ENCODE data around the gene ULK4.
"Not testable (repeated sequence)": the region's sequence is repeated elsewhere in the genome, so short reads cannot be mapped to it uniquely, and the experiment has no call there.

The ULK4 gene

DNA sequence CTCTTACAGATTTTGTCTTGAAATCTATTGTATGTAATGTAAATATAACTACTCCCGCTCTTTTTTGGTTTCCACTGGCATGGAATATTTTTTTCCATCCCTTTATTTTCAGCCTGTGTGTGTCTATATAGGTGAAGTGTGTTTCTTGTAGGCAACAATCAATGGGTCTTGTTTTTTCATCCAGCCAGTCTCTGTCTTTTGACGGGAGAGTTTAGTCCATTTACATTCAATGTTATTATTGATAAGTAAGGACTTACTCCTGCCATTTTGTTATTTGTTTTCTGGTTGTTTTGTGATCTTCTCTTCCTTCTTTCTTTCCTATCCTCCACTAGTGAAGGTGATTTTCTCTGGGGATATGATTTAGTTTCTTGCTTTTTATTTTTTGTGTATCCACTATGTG lies 101.4 kb downstream of the ULK4 start:
- DNase-seq, result not testable (repeated sequence)

DNA sequence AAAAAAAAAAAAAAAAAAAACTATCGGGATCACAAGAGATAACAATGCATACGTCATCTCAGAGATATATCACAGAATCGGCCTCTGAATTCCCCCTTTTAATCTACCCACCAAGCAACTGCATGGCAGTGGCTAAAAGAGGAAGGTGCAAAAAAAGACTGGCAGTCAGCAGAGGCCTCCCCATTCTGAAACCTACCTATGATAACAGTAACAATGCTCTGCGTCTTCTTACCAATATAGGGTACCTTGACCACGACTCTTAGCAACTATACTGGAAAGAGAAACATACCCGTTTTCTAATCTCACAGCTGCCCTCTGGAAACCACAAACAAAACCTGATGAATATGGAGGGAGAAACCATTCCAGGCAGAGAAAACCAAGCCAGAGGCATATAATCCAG lies 106.9 kb downstream of the ULK4 start:
- no peak for DNase-seq

DNA sequence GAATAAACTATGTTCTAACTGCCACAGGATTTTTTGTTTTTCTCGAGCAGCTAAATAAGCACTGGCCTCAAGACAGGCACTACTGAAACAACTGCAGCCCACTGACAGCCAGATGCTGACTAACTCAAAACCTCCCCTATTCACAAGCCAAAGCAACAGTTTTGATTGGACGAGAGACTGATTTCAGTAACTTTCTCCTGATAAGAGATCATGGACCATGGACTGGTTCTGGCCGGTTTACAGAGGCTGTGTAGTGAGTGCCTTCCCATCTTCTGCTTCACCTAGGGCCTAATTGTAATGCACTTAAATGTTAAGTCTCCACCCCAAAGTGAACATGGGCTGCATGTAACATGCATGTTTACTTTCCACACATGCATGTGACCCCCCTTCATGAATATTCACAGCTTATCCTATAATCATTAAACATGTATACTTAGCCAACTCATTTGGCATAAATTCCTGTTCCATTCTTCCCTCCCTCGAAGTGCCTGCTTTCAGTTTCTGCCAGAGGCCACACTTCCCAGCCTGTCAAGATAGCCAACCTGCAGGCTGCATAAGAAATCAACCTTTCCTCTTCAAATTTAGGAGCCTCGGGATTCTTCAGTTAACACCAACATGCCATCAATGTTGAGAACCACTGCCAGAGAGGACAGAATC lies 108.2 kb downstream of the ULK4 start:
- no peak for DNase-seq

DNA sequence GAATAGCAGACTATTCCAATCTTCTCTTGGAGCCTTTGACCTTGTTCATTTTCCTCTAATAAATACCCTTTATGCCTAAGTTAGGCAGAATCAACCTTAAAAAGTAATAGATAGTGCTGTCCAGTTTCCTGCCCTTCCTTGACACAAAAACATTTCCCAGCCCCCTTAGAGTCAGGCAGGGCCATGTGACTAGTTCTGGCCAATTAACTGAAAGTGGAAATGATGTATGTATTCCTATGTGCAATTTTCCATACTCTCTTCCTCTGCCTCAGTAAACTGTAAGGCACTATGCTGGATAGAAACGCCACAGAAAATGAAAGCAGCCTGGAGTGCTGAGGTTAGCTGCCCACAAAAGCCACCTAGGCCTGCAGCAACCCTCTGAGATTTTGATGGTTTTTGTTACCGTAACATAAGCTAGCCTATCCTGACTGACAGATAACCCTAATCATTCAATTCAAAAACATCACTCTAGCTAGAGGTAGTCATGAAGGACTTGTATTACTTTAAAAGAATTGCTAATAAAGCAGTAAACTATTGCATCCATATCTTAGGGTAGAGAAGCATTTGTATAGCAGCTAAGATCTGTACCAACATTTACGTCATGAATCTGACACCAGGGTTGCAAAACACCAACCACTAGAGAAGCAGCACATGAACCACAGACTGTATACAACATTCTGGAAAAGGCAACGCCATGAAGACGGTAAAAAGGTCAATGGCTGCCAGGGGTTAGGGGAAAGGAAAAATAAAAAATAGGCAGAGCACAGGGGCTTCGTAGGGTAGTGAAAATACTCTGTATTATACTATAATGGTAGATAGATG lies 112.9 kb downstream of the ULK4 start:
- no peak for DNase-seq

DNA sequence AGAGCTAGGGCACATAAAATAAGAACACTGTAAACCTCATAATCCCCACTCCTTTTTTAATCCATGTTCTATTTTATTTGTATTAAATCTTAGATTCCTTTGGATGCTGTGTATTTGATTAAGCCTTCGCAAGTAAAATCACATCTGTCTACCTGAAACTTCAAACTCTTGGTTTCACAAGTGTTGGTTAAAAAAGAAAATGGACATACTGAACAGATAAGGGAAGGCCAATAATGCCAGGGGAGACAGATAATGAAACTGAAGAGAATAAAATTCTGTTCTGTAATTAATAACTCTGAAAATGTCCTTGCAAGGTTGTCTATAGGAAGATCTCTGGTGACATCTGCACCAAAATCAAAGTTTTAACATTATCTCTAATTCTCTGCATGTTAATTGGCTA lies 114.2 kb downstream of the ULK4 start:
- no peak for DNase-seq

DNA sequence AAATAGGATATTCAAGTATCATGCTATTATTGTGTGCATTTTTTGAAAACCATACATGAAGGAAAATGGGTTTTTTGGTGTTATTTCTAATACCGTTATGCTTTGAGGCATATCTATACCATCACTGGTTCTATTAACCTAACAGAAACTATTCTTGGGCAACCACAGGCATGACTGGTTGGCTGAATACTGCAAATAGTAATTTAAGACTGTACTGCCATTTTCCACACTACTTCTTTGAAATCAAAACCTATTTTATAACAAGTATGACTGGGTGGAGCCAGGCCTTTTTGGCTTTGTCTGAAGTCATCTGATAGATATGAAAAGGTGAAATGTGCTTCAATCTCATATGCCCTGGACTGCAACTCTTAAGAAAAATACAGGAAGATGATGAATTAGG lies 115.1 kb downstream of the ULK4 start:
- no peak for DNase-seq

DNA sequence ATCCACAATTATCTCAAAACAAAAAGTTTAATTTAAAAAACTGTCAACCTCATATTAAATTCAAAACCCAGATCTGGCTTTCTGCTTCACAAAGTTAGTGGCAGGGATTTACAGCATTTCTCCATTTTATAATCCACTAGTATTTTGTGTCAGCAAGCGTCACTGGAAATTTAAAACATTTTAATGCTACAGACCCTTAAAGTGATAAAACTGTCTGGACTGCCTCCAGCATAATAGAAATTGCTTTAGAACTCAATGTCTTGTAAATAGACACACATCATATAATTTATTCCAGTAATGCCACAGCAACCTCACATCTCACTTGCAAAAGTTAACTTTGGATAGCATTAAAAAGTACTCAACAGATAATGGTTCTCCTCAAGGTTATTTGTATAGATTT lies 116.1 kb downstream of the ULK4 start:
- DNase-seq, result no peak

DNA sequence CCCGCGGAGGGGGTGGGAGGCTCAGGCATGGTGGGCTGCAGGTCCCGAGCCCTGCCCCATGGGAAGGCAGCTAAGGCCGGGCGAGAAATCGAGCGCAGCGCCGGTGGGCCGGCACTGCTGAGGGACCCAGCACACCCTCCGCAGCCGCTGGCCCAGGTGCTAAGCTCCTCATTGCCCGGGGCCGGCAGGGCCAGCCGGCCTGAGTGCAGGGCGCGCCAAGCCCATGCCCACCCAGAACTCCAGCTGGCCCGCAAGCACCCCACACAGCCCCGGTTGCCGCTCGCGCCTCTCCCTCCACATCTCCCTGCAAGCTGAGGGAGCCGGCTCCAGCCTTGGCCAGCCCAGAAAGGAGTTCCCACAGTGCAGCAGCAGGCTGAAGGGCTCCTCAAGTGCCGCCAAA lies 117.6 kb downstream of the ULK4 start:
- not testable (repeated sequence) for DNase-seq

DNA sequence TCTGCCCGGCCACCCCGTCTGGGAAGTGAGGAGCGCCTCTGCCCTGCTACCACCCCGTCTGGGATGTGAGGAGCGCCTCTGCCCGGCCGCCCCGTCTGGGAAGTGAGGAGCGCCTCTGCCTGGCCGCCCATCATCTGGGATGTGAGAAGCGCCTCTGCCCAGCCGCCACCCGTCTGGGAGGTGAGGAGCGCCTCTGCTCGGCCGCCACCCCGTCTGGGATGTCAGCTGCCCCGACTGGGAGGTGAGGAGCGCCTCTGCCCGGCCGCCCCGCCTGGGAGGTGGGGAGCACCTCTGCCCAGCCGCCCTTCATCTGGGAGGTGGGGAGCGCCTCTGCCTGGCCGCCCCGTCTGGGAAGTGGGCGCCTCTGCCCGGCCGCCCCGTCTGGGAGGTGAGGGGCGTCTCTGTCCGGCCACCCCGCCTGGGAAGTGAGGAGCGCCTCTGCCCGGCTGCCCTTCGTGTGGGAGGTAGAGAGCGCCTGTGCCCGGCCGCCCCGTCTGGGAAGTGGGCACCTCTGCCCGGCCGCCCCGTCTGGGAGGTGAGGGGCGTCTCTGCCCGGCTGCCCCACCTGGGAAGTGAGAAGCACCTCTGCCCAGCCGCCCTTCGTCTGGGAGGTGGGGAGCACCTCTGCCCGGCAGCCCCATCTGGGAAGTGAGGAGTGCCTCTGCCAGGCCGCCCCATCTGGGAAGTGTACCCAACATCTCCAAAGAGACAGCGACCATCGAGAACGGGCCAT lies 120.8 kb downstream of the ULK4 start:
- DNase-seq, result not testable (repeated sequence)

DNA sequence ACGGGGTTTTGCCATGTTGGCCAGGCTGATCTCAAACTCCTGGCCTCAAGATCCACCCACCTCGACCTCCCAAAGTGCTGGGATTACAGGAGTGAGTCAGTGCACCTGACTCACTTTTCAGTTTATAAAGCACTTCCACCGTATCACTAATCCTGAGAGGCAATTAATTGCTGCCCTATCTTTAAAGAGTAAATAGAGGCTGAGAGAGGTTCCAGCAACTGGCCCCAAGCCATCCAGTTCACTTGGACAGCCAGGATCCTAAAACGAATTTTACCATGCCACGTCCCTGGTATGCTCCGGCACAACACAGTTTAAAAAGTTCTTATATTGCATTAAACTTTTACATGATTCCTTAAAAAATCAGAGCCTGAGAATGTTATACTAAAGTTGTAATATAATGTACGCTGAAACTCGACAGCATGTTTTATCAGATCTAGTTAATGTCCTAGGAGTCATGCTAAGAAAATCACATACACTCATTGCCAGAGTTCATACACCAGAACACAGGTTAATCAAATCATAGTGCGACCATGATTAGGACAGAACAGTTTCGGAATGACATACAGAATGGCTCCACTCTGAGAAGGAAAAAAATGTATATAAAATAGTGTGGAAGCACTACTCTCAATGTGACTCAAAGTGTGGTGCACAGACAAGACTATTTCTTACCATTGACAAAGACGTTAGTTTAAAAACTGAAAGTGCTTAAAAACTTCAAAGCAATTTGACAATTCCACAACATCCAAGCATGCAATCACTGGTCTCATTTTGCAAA lies 125.4 kb downstream of the ULK4 start:
- DNase-seq, result no peak

DNA sequence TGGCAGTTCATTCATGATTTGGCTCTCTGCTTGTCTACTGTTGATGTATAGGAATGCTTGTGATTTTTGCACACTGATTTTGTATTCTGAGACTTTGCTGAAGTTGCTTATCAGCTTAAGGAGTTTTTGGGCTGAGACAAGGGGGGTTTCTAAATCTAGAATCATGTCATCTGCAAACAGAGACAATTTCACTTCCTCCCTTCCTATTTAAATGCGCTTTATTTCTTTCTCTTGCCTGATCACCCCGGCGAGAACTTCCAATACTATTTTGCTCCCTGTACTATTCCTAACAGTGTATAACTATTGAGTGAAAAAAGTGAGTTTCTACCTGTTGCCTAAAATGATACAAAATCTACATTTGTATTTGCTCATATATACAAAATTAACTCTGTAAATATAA lies 128.3 kb downstream of the ULK4 start:
- no peak for DNase-seq

DNA sequence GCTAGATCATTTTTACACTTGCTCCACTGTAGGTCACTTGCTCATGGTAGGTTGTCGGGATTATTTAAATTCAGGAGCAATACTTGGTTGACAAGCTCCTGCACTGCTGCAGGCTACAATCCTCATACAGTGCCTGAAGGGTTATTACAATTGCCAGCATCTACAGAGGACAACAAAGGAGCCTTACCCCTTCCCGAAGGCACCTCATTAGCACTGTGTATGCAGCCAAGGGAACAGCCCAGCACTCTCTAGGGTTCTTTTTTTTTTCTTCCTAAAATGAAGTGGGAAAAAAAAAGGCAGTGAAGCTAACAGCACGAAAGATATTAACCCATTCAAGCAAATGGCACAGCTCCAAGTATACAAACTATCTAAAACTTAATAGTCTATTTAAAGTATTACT lies 142.7 kb downstream of the ULK4 start:
- no peak for DNase-seq

DNA sequence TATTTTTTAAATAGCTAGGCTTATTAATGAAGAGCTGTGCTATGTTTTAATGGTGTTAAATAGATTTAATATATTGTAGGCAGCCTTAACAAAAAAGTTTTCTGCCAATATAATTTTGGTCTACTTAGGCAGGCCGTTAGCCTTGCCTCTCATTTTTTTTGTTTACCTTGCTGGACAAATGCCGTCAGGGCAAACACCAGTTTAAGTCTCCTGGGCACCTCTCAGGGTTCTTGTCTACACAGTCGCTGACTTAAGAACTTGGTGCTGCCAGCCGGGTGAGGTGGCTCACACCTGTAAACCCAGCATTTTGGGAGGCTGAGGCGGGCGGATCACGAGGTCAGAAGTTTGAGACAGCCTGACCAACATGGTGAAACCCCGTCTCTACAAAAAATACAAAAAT lies 153.3 kb downstream of the ULK4 start:
- no peak for DNase-seq

DNA sequence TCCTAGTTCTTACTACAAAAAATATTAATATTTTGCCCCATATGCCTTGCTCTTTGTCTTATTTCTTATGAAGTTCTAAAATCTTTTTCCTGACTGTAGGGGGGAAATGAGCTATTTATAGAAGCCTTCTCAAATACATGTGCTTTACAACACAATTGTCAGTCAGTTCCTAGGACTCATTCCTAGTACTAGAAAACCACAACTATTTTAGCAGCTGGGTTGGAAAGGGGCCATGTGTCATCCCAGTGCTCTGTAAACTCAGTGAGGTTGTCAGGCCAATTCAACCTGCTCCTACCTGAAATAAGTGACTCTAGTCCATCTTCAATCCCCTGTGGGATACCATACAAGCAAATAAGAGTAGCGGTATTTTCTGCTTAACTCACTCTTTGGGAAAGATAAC lies 153.8 kb downstream of the ULK4 start:
- DNase-seq, result no peak

DNA sequence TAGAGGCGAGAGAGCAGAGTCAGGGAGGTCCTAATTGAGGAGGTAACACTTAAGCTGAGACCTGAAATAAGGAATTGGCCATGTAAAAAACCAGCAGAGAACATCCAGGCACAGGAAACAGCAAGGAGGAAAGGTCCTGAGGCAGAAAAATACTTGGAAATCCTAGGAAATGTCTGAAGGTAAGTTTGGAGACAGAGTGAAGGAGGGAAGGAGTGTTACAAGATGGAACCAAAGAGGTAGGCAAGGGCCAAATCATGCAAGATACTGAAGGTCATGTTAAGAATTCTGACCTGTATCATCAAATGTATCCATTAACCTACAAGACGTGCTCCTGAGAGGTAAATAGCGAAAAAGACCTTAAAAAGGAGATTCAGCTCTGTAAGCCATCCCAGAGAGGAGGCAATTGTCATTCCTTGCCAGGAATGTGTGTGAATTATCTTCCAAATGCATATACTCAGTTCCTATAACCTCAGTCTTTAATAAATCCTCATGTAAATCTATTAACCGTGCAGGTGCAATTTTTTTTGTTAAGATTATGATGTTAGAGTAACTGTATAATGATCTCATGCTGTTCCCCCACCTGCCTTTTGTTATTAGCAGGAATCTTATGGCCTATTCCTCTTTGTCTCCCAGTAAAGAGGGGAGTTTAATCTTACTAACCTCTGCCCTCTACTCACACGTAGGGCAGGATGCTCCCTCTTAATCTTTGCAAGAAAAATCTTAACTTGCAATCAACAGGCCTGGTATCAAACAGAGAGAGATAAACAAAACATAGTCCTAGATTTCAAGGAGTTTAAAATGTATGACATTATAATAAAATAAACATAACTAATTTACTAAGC lies 166.9 kb downstream of the ULK4 start:
- DNase-seq, result no peak

DNA sequence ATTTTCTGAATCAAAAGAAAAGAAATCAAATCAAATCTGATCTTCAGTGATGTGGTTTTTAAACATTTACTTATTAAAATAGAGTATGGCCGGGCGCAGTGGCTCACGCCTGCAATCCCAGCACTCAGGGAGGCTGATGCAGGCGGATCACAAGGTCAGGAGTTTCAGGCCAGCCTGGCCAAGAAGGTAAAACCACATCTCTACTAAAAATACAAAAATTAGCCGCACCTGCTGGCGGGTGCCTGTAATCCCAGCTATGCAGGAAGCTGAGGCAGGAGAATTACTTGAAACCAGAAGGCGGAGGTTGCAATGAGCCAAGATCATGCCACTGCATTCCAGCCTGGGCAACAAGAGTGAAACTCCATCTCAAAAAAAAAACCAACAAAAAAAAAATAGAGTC lies 169.1 kb downstream of the ULK4 start:
- DNase-seq, result no peak

DNA sequence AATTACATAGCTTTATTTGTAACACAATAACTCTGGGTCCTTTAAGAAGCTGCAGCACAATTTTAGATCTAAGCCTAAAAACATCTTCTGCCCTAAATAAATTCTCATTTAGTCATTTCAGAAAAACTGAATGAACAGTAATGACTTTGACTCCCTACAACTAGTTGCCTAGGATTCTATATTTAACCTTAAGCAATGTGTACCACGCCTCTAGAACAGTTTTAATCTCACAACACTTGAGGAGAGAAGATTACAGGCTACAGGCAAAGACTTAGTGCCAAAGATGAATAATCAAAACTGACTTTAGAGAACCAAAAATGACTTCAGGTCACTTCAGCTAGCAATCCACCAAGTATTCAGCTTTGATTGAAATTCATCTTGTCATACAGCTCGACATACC lies 192.8 kb downstream of the ULK4 start:
- no peak for DNase-seq

DNA sequence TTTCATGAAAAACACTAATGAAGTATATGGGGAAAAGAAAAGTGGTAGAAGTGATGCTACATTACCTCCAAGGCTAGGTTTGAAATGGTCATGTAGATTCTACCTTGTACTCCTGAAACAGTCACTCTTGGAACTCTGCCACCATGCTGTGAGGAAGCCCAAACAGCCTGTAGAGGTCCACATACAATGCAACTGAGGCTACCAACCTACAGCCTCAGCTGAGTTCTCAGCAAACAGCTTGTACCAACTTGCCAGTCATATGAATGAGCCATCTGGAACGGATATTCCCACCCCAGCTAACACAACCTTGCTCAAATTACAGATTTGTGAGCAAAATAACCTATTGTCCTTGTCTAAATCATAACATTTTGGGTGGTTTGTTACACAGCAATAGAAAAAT lies 193.5 kb downstream of the ULK4 start:
- DNase-seq, result no peak

DNA sequence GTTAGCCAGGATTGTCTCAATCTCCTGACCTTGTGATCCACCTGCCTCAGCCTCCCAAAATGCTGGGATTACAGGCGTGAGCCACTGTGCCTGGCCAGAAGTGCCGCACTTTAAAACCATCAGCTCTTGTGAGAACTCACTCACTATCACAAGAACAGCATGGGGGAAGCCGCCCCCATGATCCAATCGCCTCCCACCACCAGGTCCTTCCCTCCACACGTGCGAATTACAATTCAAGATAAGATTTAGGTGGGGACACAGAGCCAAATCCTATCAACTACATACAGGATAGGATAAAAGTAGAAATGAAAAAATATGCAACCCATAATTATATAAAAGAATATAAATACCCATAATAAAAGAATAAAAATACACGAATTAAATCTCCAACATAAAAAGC lies 199.0 kb downstream of the ULK4 start:
- not testable (repeated sequence) for DNase-seq

DNA sequence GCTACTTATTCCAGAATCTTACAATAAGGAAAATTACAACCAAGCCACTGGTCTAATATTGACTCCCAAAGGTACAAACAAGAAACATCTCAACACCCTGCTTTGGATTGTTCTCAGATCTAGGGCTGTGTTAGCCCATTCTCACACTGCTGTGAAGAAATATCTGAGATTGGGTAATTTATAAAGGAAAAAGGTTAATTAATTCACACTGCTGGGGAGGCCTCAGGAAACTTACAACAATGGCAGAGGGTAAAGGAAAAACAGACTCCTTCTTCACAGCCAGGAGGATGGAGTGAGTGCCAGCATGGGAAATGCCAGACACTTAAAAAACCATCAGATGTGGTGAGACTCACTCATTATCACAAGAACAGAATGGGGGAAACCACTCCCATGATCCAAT lies 208.3 kb downstream of the ULK4 start:
- DNase-seq, result no peak

DNA sequence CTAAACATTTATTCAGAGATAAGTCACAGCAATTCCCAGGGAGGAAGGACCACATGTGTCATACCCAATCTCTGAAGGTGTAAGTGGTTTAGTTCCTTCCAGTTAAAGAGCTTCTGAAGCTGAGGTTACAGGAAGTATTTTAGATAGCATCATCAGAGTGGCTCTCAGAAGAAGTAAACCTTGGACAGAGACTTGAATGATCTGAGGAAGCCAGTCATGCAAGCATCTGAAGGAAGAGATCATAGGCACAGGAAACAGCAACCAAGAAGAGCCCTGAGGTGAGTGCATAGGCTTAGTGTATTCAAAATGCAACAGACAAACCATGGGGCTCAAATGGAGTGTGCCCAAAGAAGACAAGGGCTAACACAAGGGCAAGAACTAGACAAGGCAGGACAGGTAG lies 210.3 kb downstream of the ULK4 start:
- no peak for DNase-seq

DNA sequence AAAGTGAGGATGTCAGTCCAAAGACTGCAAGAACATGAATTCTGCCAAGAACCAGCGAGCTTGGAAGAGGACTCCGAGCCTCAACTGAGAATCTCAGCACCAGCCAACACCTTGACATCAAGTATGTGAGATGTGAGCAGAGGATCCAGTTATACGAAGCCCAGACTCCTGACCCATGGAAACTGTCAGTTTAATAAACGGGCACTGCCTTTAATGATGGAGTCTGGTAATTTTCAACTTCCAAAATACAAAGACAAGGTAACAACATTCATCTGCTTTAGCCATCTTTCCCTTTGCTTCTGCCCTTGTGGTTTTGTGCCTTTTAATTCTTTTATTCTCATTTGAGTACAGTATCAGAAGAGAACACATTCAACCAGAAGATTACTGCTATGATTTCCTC lies 211.9 kb downstream of the ULK4 start:
- no peak for DNase-seq
